ENCODE measurements around the gene RAD9A.

The RAD9A gene

DNA sequence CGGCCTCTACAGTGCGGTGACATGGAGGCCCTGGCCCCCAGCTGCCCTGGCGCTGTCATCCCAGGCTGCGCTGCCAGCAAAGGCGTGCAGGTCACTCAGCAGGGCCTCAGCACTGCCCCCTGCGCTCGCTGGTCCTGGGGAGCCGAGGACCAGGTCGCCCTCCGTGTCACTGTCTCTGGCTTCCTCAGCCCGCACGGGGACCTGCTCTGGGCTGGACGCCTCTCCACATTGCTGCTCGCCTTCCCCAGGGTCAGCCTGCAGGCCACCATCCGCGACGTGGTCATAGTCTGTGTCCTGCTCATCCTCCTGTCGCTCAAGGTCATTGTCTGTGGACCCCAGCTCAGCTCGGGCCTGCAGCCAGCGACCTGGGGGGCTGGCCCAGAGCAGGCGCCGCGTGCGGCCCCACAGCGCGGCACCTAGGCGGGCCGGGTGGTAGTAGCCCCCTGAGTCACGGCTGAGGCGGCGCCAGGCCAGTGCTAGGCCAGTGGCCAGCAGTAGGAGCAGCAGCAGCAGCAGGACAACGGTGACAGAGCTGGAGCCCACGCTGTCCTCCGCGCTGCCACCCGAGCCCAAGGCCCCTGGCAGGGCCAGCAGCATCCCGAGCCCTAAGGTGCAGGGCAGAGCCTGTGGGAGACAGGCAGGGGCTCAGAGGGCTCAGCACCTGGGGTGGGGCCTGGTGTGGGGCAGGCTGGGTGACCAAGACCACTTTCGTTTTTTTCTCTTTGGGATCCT is 44.1 kb downstream of the RAD9A start:
- Histone ChIP-seq H3K79me1 (replicated peaks; ENCODE audit: low read length, poor library complexity, severe bottlenecking) (peaks cover 38% of the 10 kb centered on the region), H3K14ac (ENCODE audit: low read length in 2 of 2) (no peak overlapping the region), H3K4ac (ENCODE audit: low read depth in 1 of 2, low read length in 2 of 2) (no peak overlapping the region), H2AK5ac (ENCODE audit: low read length, severe bottlenecking) (peak overlapping the region; percentile 92), H3K9me3 (ENCODE audit: control insufficient read depth, low read length) (no peaks in the 10 kb centered on the region), H2BK120ac (ENCODE audit: low read depth, low read length) (no peak overlapping the region), H3K4me1 (ENCODE audit: control insufficient read depth, insufficient read depth, low read depth, low read length) (peaks cover 60% of the 10 kb centered on the region), H2BK12ac (ENCODE audit: low read length in 2 of 2) (no peak overlapping the region), H2AFZ (ENCODE audit: low read depth, low read length) (no peak overlapping the region), H2BK15ac (ENCODE audit: low read depth, poor library complexity, severe bottlenecking) (peak overlapping the region; percentile 21), H3K23ac (ENCODE audit: low read length in 2 of 2) (no peak overlapping the region), H3K27ac (ENCODE audit: low read length, poor library complexity, severe bottlenecking) (peak overlapping the region; percentile 96), H3K9ac (ENCODE audit: low read length) (no peak overlapping the region), H4K91ac (ENCODE audit: low read length) (peak overlapping the region; percentile 53), H2BK5ac (ENCODE audit: low read depth, low read length, poor library complexity, severe bottlenecking) (peak overlapping the region; percentile 83), H3K18ac (ENCODE audit: low read depth in 1 of 2, low read length in 2 of 2) (no peak overlapping the region), H3K4me3 (ENCODE audit: insufficient read depth in 1 of 2, low read depth in 1 of 2, low read length in 2 of 2) (no peak overlapping the region), H3K4me2 (ENCODE audit: low read length, poor library complexity, severe bottlenecking) (no peak overlapping the region), H3K36me3 (ENCODE audit: control insufficient read depth in 1 of 2, insufficient read depth in 2 of 2, low read depth in 1 of 2, low read length in 2 of 2) (peaks cover 76 to 92% of the 10 kb centered on the region in 2 experiments), H4K8ac (ENCODE audit: low read length) (peak overlapping the region; percentile 19), H3K27me3 (ENCODE audit: control insufficient read depth in 1 of 2, insufficient read depth in 1 of 2, low read length in 2 of 2) (no peaks in the 10 kb centered on the region)
- DNase-seq: no peak
- 92% methylated on average over 38 of the region's 38 CpGs for WGBS

- H4K8ac ChIP-seq (ENCODE audit: low read length): peak overlapping the region; percentile 71
- H3K27me3 ChIP-seq (ENCODE audit: control insufficient read depth in 1 of 2, insufficient read depth in 1 of 2, low read length in 2 of 2): no peaks in the 10 kb centered on the region
- H3K4me3 ChIP-seq (ENCODE audit: insufficient read depth in 1 of 2, low read depth in 1 of 2, low read length in 2 of 2): peak overlapping the region in 1 of 2 experiments; percentile 2
- peak overlapping the region; percentile 94 for H2BK5ac ChIP-seq (ENCODE audit: low read depth, low read length, poor library complexity, severe bottlenecking)
- H3K9ac ChIP-seq (ENCODE audit: low read length): no peak overlapping the region
- H3K4me2 ChIP-seq (ENCODE audit: low read length, poor library complexity, severe bottlenecking): no peak overlapping the region
- H3K27ac ChIP-seq (ENCODE audit: low read length, poor library complexity, severe bottlenecking): peak overlapping the region; percentile 96
- H2AFZ ChIP-seq (ENCODE audit: low read depth, low read length): no peak overlapping the region
- no peak overlapping the region for H2BK12ac ChIP-seq (ENCODE audit: low read length in 2 of 2)
- H2BK15ac ChIP-seq (ENCODE audit: low read depth, poor library complexity, severe bottlenecking): no peak overlapping the region
- H2AK5ac ChIP-seq (ENCODE audit: low read length, severe bottlenecking): peak overlapping the region; percentile 92
- peak overlapping the region in 1 of 2 experiments; percentile 23 for H3K23ac ChIP-seq (ENCODE audit: low read length in 2 of 2)
- H3K4ac ChIP-seq (ENCODE audit: low read depth in 1 of 2, low read length in 2 of 2): no peak overlapping the region
- peaks cover 66% of the 10 kb centered on the region for H3K4me1 ChIP-seq (ENCODE audit: control insufficient read depth, insufficient read depth, low read depth, low read length)
- H3K36me3 ChIP-seq (ENCODE audit: control insufficient read depth in 1 of 2, insufficient read depth in 2 of 2, low read depth in 1 of 2, low read length in 2 of 2): peaks cover 76 to 93% of the 10 kb centered on the region in 2 experiments
- H3K18ac ChIP-seq (ENCODE audit: low read depth in 1 of 2, low read length in 2 of 2): peak overlapping the region; percentile 14 to 56
- no peak overlapping the region for H3K14ac ChIP-seq (ENCODE audit: low read length in 2 of 2)
- DNase-seq: peak; percentile 19
- H4K91ac ChIP-seq (ENCODE audit: low read length): no peak overlapping the region
- H3K79me1 ChIP-seq (replicated peaks; ENCODE audit: low read length, poor library complexity, severe bottlenecking): peaks cover 36% of the 10 kb centered on the region
- no peaks in the 10 kb centered on the region for H3K9me3 ChIP-seq (ENCODE audit: control insufficient read depth, low read length)
- WGBS: 38% methylated on average over 4 of the region's 6 CpGs
- no peak overlapping the region for H2BK120ac ChIP-seq (ENCODE audit: low read depth, low read length)
Observed at GRCh38 chr11:67436459-67437081, 44.8 kb downstream of the RAD9A start.

- peak within 1 kb of the TSS; percentile 67 for H4K91ac ChIP-seq (ENCODE audit: low read length)
- H2AFZ ChIP-seq (ENCODE audit: low read depth, low read length): no peak within 1 kb of the TSS
- H2BK15ac ChIP-seq (ENCODE audit: low read depth, poor library complexity, severe bottlenecking): no peak within 1 kb of the TSS
- no peaks in the 10 kb centered on the region for H3K27me3 ChIP-seq (ENCODE audit: control insufficient read depth in 1 of 2, insufficient read depth in 1 of 2, low read length in 2 of 2)
- H3K4ac ChIP-seq (ENCODE audit: low read depth in 1 of 2, low read length in 2 of 2): no peak within 1 kb of the TSS
- H3K4me3 ChIP-seq (ENCODE audit: insufficient read depth in 1 of 2, low read depth in 1 of 2, low read length in 2 of 2): peak within 1 kb of the TSS in 1 of 2 experiments; percentile 2
- peak within 1 kb of the TSS; percentile 94 for H2BK5ac ChIP-seq (ENCODE audit: low read depth, low read length, poor library complexity, severe bottlenecking)
- WGBS: 87% methylated on average over 16 of the region's 26 CpGs
- H3K27ac ChIP-seq (ENCODE audit: low read length, poor library complexity, severe bottlenecking): peak within 1 kb of the TSS; percentile 96
- DNase-seq: no peak
- peak within 1 kb of the TSS in 1 of 2 experiments; percentile 42 for H2BK12ac ChIP-seq (ENCODE audit: low read length in 2 of 2)
- peak within 1 kb of the TSS; percentile 71 for H4K8ac ChIP-seq (ENCODE audit: low read length)
- H2BK120ac ChIP-seq (ENCODE audit: low read depth, low read length): no peak within 1 kb of the TSS
- H2AK5ac ChIP-seq (ENCODE audit: low read length, severe bottlenecking): peak within 1 kb of the TSS; percentile 97
- no peak within 1 kb of the TSS for H3K14ac ChIP-seq (ENCODE audit: low read length in 2 of 2)
- no peaks in the 10 kb centered on the region for H3K9me3 ChIP-seq (ENCODE audit: control insufficient read depth, low read length)
- peaks cover 76 to 93% of the 10 kb centered on the region in 2 experiments for H3K36me3 ChIP-seq (ENCODE audit: control insufficient read depth in 1 of 2, insufficient read depth in 2 of 2, low read depth in 1 of 2, low read length in 2 of 2)
- peak within 1 kb of the TSS; percentile 47 for H3K4me2 ChIP-seq (ENCODE audit: low read length, poor library complexity, severe bottlenecking)
- H3K23ac ChIP-seq (ENCODE audit: low read length in 2 of 2): peak within 1 kb of the TSS in 1 of 2 experiments; percentile 23
- peak within 1 kb of the TSS; percentile 14 to 56 for H3K18ac ChIP-seq (ENCODE audit: low read depth in 1 of 2, low read length in 2 of 2)
- no peak within 1 kb of the TSS for H3K9ac ChIP-seq (ENCODE audit: low read length)
- H3K79me1 ChIP-seq (replicated peaks; ENCODE audit: low read length, poor library complexity, severe bottlenecking): peaks cover 29% of the 10 kb centered on the region
- peaks cover 73% of the 10 kb centered on the region for H3K4me1 ChIP-seq (ENCODE audit: control insufficient read depth, insufficient read depth, low read depth, low read length)
Observed at GRCh38 chr11:67437082-67437808, 45.5 kb downstream of the RAD9A start, which contains the start of gene PTPRCAP. Gene PTPRCAP, minus strand, starts transcription at chr11:67437682. Its CDS starts 63 bp downstream, at chr11:67437619.

DNA sequence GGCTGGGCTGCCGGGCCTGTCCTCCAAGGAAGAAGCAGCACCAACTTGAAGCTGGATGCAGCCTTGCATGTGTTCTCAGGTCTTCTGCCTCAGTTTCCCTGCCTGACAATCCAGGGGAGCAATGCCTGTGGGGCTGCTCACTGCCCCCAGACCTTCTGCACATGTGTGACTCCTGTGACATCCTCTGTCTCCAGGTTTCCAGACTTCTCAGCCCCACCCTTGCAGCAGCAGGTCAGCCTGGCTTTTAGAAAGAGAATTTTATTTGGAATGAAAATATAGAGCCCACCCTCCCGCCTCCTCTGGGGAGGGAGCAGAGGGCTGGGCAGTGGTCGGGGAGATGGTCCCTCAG is 46.0 kb downstream of the RAD9A start:
- Histone ChIP-seq H4K8ac (ENCODE audit: low read length) (peak overlapping the region; percentile 19), H2BK120ac (ENCODE audit: low read depth, low read length) (no peak overlapping the region), H3K4me3 (ENCODE audit: insufficient read depth in 1 of 2, low read depth in 1 of 2, low read length in 2 of 2) (no peak overlapping the region), H2AFZ (ENCODE audit: low read depth, low read length) (no peak overlapping the region), H3K4ac (ENCODE audit: low read depth in 1 of 2, low read length in 2 of 2) (no peak overlapping the region), H3K4me1 (ENCODE audit: control insufficient read depth, insufficient read depth, low read depth, low read length) (peaks cover 78% of the 10 kb centered on the region), H3K14ac (ENCODE audit: low read length in 2 of 2) (no peak overlapping the region), H2AK5ac (ENCODE audit: low read length, severe bottlenecking) (peak overlapping the region; percentile 97), H3K4me2 (ENCODE audit: low read length, poor library complexity, severe bottlenecking) (peak overlapping the region; percentile 47), H3K18ac (ENCODE audit: low read depth in 1 of 2, low read length in 2 of 2) (no peak overlapping the region), H2BK5ac (ENCODE audit: low read depth, low read length, poor library complexity, severe bottlenecking) (peak overlapping the region; percentile 90), H2BK12ac (ENCODE audit: low read length in 2 of 2) (peak overlapping the region in 1 of 2 experiments; percentile 42), H3K79me1 (replicated peaks; ENCODE audit: low read length, poor library complexity, severe bottlenecking) (peaks cover 25% of the 10 kb centered on the region), H3K27me3 (ENCODE audit: control insufficient read depth in 1 of 2, insufficient read depth in 1 of 2, low read length in 2 of 2) (no peaks in the 10 kb centered on the region), H2BK15ac (ENCODE audit: low read depth, poor library complexity, severe bottlenecking) (no peak overlapping the region), H3K23ac (ENCODE audit: low read length in 2 of 2) (no peak overlapping the region), H4K91ac (ENCODE audit: low read length) (no peak overlapping the region), H3K9me3 (ENCODE audit: control insufficient read depth, low read length) (no peaks in the 10 kb centered on the region), H3K36me3 (ENCODE audit: control insufficient read depth in 1 of 2, insufficient read depth in 2 of 2, low read depth in 1 of 2, low read length in 2 of 2) (peaks cover 71 to 93% of the 10 kb centered on the region in 2 experiments), H3K9ac (ENCODE audit: low read length) (no peak overlapping the region), H3K27ac (ENCODE audit: low read length, poor library complexity, severe bottlenecking) (peak overlapping the region; percentile 93)
- WGBS: 82% methylated on average over 3 of the region's 3 CpGs
- DNase-seq: no peak
